Esophagus (tissue), 2 donors: ENCODE measurements around the gene DIAPH2. TPM values are rescaled to one million over a fixed set of nuclear protein-coding genes. Genes with fewer than 3 reads are reported as not detected.

Experiments used
- H3K27ac ChIP-seq, 2 donors: one replicate each; pipeline ENCODE4 v1.5.1; 2013; ENCODE audit warnings: low read depth in 2 of 2, mild to moderate bottlenecking in 2 of 2, inconsistent platforms in 1 of 2, low read length in 1 of 2, moderate library complexity in 1 of 2
- H3K27me3 ChIP-seq, 2 donors: one replicate each; pipeline ENCODE4 v1.6.1; 2013; ENCODE audit warnings: low read length in 2 of 2, control low read depth in 1 of 2, mild to moderate bottlenecking in 1 of 2; ENCODE audit not compliant: insufficient read depth in 2 of 2, control insufficient read depth in 1 of 2
- H3K36me3 ChIP-seq, 2 donors: one replicate each; pipeline ENCODE4 v1.6.1; 2013; ENCODE audit warnings: low read length in 1 of 2; ENCODE audit not compliant: control insufficient read depth in 2 of 2, insufficient read depth in 2 of 2
- H3K4me1 ChIP-seq, 2 donors: one replicate each; pipeline ENCODE4 v1.6.1; 2013; ENCODE audit warnings: low read length in 1 of 2; ENCODE audit not compliant: control insufficient read depth in 2 of 2, insufficient read depth in 2 of 2
- H3K4me3 ChIP-seq, 2 donors: one replicate each; pipeline ENCODE4 v1.5.1; 2013; ENCODE audit warnings: low read length in 2 of 2, mild to moderate bottlenecking in 2 of 2, low read depth in 1 of 2, moderate library complexity in 1 of 2
- H3K9me3 ChIP-seq, 2 donors: one replicate each; pipeline ENCODE4 v1.6.1; 2013; ENCODE audit warnings: mild to moderate bottlenecking in 2 of 2, low read depth in 1 of 2, low read length in 1 of 2, moderate library complexity in 1 of 2; ENCODE audit not compliant: control insufficient read depth in 2 of 2, insufficient read depth in 1 of 2
- WGBS, 2 donors: extraction: QIAGEN DNeasy Blood & Tissue Kit; methylation state at CpG; one replicate each; pipeline ENCODE4 v1.1.7; 2013; 5-methylcytosine and 5-hydroxymethylcytosine counted together
- polyA plus RNA-seq, 2 donors: library from polyadenylated mRNA; stranded (reverse); fragments of 200-250 nt; gene quantifications; one replicate each; pipeline ENCODE4 v1.2.3, GENCODE V29; 2013
- donor health status: healthy with polysubstance abuse.
- donor health status: Bipolar disorder and iron deficiency.

DIAPH2 gene
- polyA plus RNA-seq, 2 donors: 3.6 to 4.5 TPM

- no peak overlapping the region for H3K27ac ChIP-seq
- no peak overlapping the region for H3K4me3 ChIP-seq
- WGBS, 2 donors: 61 to 85% methylated on average over 4 of the region's 4 CpGs
- H3K9me3 ChIP-seq: no peaks in the 10 kb centered on the region
- H3K4me1 ChIP-seq: no peaks in the 10 kb centered on the region
- H3K27me3 ChIP-seq: no peaks in the 10 kb centered on the region
- no peaks in the 10 kb centered on the region for H3K36me3 ChIP-seq
These were observed 287.2 kb downstream of the DIAPH2 start for GRCh38 chrX:96971812-96972211.

GRCh38 chrX:96978906-96979305, 294.3 kb downstream of the DIAPH2 start:
- Histone ChIP-seq H3K4me3 (no peak overlapping the region), H3K36me3 (no peaks in the 10 kb centered on the region), H3K4me1 (no peaks in the 10 kb centered on the region), H3K27me3 (no peaks in the 10 kb centered on the region), H3K27ac (no peak overlapping the region), H3K9me3 (no peaks in the 10 kb centered on the region)
- 58 to 86% methylated on average over 1 of the region's 1 CpG for WGBS, 2 donors

GRCh38 chrX:96979766-96980165, 295.1 kb downstream of the DIAPH2 start:
- Histone ChIP-seq H3K27ac (no peak overlapping the region), H3K27me3 (no peaks in the 10 kb centered on the region), H3K4me1 (no peaks in the 10 kb centered on the region), H3K4me3 (no peak overlapping the region), H3K36me3 (no peaks in the 10 kb centered on the region), H3K9me3 (no peaks in the 10 kb centered on the region)
- 57 to 89% methylated on average over 5 of the region's 5 CpGs for WGBS, 2 donors

- Histone ChIP-seq H3K27me3 (no peaks in the 10 kb centered on the region), H3K9me3 (no peaks in the 10 kb centered on the region), H3K36me3 (no peaks in the 10 kb centered on the region), H3K4me3 (no peak overlapping the region), H3K4me1 (no peaks in the 10 kb centered on the region), H3K27ac (no peak overlapping the region)
- 26 to 71% methylated on average over 1 of the region's 1 CpG for WGBS, 2 donors
These were observed 297.5 kb downstream of the DIAPH2 start for GRCh38 chrX:96982161-96982560.

DNA sequence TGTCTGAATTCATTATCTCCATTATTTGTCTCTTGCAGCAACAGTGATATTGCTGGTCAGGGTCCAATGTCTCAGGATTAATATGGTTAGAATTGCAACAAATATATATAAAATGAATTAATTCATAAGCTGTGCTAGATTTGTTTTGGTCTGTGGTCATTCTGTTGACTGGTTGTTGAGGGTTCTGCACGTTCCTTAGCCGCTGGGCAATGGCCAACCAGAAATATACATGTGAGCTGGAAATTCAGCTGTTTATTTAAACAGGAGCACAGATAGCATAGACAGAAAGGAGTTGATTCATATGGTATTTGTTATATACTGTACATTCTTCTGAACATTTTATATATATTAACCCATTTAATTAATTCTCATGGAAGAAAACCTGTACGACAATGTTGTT, 299.9 kb downstream of the DIAPH2 start:
- Histone ChIP-seq H3K27me3 (no peaks in the 10 kb centered on the region), H3K9me3 (no peaks in the 10 kb centered on the region), H3K27ac (no peak overlapping the region), H3K36me3 (no peaks in the 10 kb centered on the region), H3K4me1 (no peaks in the 10 kb centered on the region), H3K4me3 (no peak overlapping the region)
- WGBS, 2 donors: 74 to 83% methylated on average over 3 of the region's 3 CpGs

DNA sequence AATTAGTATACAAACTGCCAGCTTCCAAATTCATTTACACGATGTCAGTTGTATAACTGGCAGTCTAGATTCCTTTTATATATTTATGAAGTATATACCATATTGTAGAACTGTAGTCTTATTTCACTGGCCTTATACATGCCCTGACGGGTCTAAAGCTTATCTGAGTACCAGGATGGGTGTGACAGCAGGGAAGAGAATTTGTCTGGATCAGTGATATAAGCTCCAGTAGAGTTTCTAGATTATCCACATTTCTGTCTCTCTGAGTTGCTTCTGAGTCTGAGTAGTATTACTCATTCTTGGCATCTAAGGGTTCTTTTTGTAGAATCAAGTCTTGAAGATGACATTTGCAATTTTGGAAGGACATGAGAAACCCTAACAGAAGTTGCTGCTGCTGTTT, 300.4 kb downstream of the DIAPH2 start:
- Histone ChIP-seq H3K4me1 (no peaks in the 10 kb centered on the region), H3K27ac (no peak overlapping the region), H3K27me3 (no peaks in the 10 kb centered on the region), H3K36me3 (no peaks in the 10 kb centered on the region), H3K9me3 (no peaks in the 10 kb centered on the region), H3K4me3 (no peak overlapping the region)
- 45 to 66% methylated on average over 2 of the region's 2 CpGs for WGBS, 2 donors

DNA sequence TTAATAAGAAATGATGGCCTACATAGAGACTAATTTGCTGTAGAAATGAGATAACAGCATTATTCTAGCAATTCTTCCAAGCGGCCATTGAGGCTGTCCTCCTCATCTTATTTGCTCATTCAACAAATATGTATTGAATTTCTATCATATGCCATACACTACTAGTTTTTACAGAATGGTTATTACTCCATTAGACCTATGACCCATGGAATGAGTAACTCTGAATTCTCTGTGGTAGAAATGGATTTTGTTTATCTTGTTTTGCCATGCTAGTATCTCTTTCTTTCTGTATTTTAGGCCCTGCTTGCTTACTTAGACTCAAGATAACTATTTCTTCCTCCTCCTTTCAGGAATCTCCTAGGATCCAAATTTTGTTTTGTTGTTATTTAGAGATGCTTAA, 302.6 kb downstream of the DIAPH2 start:
- Histone ChIP-seq H3K27me3 (no peaks in the 10 kb centered on the region), H3K9me3 (no peaks in the 10 kb centered on the region), H3K36me3 (no peaks in the 10 kb centered on the region), H3K4me1 (no peaks in the 10 kb centered on the region), H3K27ac (no peak overlapping the region), H3K4me3 (no peak overlapping the region)
- WGBS, 2 donors: 90 to 96% methylated on average over 1 of the region's 1 CpG

- Histone ChIP-seq H3K4me3 (no peak overlapping the region), H3K27ac (no peak overlapping the region)
- 86 to 88% methylated on average over 5 of the region's 5 CpGs for WGBS, 2 donors
These were observed 305.4 kb downstream of the DIAPH2 start for GRCh38 chrX:96989830-96990571.

GRCh38 chrX:96994093-96994492, 309.5 kb downstream of the DIAPH2 start:
- 66 to 84% methylated on average over 2 of the region's 2 CpGs for WGBS, 2 donors
- Histone ChIP-seq H3K4me3 (no peak overlapping the region), H3K4me1 (no peaks in the 10 kb centered on the region), H3K27ac (no peak overlapping the region), H3K9me3 (no peaks in the 10 kb centered on the region), H3K27me3 (no peaks in the 10 kb centered on the region), H3K36me3 (no peaks in the 10 kb centered on the region)

More at GRCh38 chrX:96989830-96990571, 305.4 kb downstream of the DIAPH2 start:
- Histone ChIP-seq H3K9me3 (no peaks in the 10 kb centered on the region), H3K27me3 (no peaks in the 10 kb centered on the region), H3K36me3 (no peaks in the 10 kb centered on the region), H3K4me1 (no peaks in the 10 kb centered on the region)

- H3K27ac ChIP-seq: no peak overlapping the region
- H3K4me1 ChIP-seq: no peaks in the 10 kb centered on the region
- WGBS, 2 donors: 78 to 83% methylated on average over 4 of the region's 4 CpGs
- no peak overlapping the region for H3K4me3 ChIP-seq
- H3K27me3 ChIP-seq: no peaks in the 10 kb centered on the region
- no peaks in the 10 kb centered on the region for H3K9me3 ChIP-seq
- H3K36me3 ChIP-seq: no peaks in the 10 kb centered on the region
These were observed 312.6 kb downstream of the DIAPH2 start for GRCh38 chrX:96997196-96997595.
